Measurements from ENCODE around the gene PI16. TPM values are rescaled to one million over a fixed set of nuclear protein-coding genes. Genes with fewer than 3 reads are reported as not detected.

Gene PI16
- total and polyA plus RNA-seq, 7 experiments from 2014 or later: 1.2 to 10.6 (median 2.4) TPM

GRCh38 chr6:36956446-36956820, 1.9 kb downstream of the PI16 start:
- Histone ChIP-seq H3K36me3 (ENCODE audit: control insufficient read depth in 2 of 3, insufficient read depth in 3 of 3, low read length in 3 of 3) (no peaks in the 10 kb centered on the region), H3K9me3 (ENCODE audit: control insufficient read depth in 2 of 3, low read length in 3 of 3) (no peaks in the 10 kb centered on the region), H3K27me3 (ENCODE audit: control insufficient read depth in 2 of 2, insufficient read depth in 2 of 2, low read length in 2 of 2) (no peaks in the 10 kb centered on the region), H3K4me1 (ENCODE audit: control insufficient read depth in 2 of 2, insufficient read depth in 2 of 2, low read length in 2 of 2) (peaks cover 23 to 35% of the 10 kb centered on the region in 2 donors), H3K27ac (ENCODE audit: low read depth, low read length) (peak overlapping the region; percentile 23), H3K4me3 (ENCODE audit: low read length) (no peak overlapping the region)
- intact Hi-C loops (cut with micrococcal nuclease): no loop called here
- Mint-ChIP-seq H3K36me3 (no peaks in the 10 kb centered on the region), H3K4me1 (peaks cover 33 to 60% (median 46%) of the 10 kb centered on the region in 7 donors), H3K4me3 (peak overlapping the region in 7 of 10 donors; percentile 68 to 90 (median 80)), H3K27ac (peak overlapping the region in 7 of 9 donors; percentile 60 to 91 (median 78)), H3K9me3 (no peaks in the 10 kb centered on the region), H3K27me3 (peaks cover 0 to 8% (median 4%) of the 10 kb centered on the region in 5 donors)
- ATAC-seq: no peak
- DNase-seq: no peak
- ChIA-PET POLR2A (interaction anchor here (1.0 to 1.8 kb wide), 4 partner anchors 8 to 30 kb away, joined by 4 to 8 read pairs (median 6); partner anchors contain the start of gene MTCH1), CTCF (interaction anchor here (2.1 kb wide), 1 partner anchor 30 kb away, joined by 4 read pairs; the partner anchor contains the start of gene MTCH1)

- Histone ChIP-seq H3K27me3 (ENCODE audit: control insufficient read depth in 2 of 2, insufficient read depth in 2 of 2, low read length in 2 of 2) (no peaks in the 10 kb centered on the region), H3K9me3 (ENCODE audit: control insufficient read depth in 2 of 3, low read length in 3 of 3) (no peaks in the 10 kb centered on the region), H3K4me1 (ENCODE audit: control insufficient read depth in 2 of 2, insufficient read depth in 2 of 2, low read length in 2 of 2) (peaks cover 23 to 36% of the 10 kb centered on the region in 2 donors), H3K36me3 (ENCODE audit: control insufficient read depth in 2 of 3, insufficient read depth in 3 of 3, low read length in 3 of 3) (no peaks in the 10 kb centered on the region), H3K27ac (ENCODE audit: low read depth, low read length) (no peak overlapping the region), H3K4me3 (ENCODE audit: low read length) (no peak overlapping the region)
- peaks cover 0 to 7% (median 4%) of the 10 kb centered on the region in 5 donors for H3K27me3 Mint-ChIP-seq
- ChIA-PET POLR2A (no interaction called here), CTCF (no interaction called here)
- H3K4me1 Mint-ChIP-seq: peaks cover 37 to 68% (median 50%) of the 10 kb centered on the region in 7 donors
- no peaks in the 10 kb centered on the region for H3K9me3 Mint-ChIP-seq
- ATAC-seq: no peak
- no peak for DNase-seq
- intact Hi-C loops (cut with micrococcal nuclease): no loop called here
- no peaks in the 10 kb centered on the region for H3K36me3 Mint-ChIP-seq
- H3K4me3 Mint-ChIP-seq: peak overlapping the region in 1 of 10 donors; percentile 88
- H3K27ac Mint-ChIP-seq: peak overlapping the region in 3 of 9 donors; percentile 14 to 54 (median 30)
Measured at GRCh38 chr6:36957773-36958271, 3.3 kb downstream of the PI16 start.

- Mint-ChIP-seq H3K27me3 (peaks cover 0 to 6% (median 0%) of the 10 kb centered on the region in 5 donors), H3K4me1 (peaks cover 40 to 69% (median 55%) of the 10 kb centered on the region in 7 donors), H3K9me3 (no peaks in the 10 kb centered on the region), H3K36me3 (no peaks in the 10 kb centered on the region), H3K4me3 (no peak overlapping the region), H3K27ac (peak overlapping the region in 2 of 9 donors; percentile 33 to 71)
- no peaks in the 10 kb centered on the region for H3K27me3 ChIP-seq (ENCODE audit: control insufficient read depth in 2 of 2, insufficient read depth in 2 of 2, low read length in 2 of 2)
- H3K36me3 ChIP-seq (ENCODE audit: control insufficient read depth in 2 of 3, insufficient read depth in 3 of 3, low read length in 3 of 3): no peaks in the 10 kb centered on the region
- H3K27ac ChIP-seq (ENCODE audit: low read depth, low read length): no peak overlapping the region
- H3K4me3 ChIP-seq (ENCODE audit: low read length): no peak overlapping the region
- POLR2A ChIA-PET: no interaction called here
- ATAC-seq: no peak
- intact Hi-C loops (cut with micrococcal nuclease): no loop called here
- H3K9me3 ChIP-seq (ENCODE audit: control insufficient read depth in 2 of 3, low read length in 3 of 3): no peaks in the 10 kb centered on the region
- CTCF ChIA-PET: interaction anchor here (0.6 to 0.7 kb wide), 2 partner anchors 18 to 1283 kb away, joined by 3 read pairs; no protein-coding TSS in a partner anchor
- no peak for DNase-seq
- H3K4me1 ChIP-seq (ENCODE audit: control insufficient read depth in 2 of 2, insufficient read depth in 2 of 2, low read length in 2 of 2): peaks cover 30 to 41% of the 10 kb centered on the region in 2 donors
Measured at GRCh38 chr6:36958775-36959554, 4.4 kb downstream of the PI16 start.

GRCh38 chr6:36959555-36960250, 5.2 kb downstream of the PI16 start:
- Histone ChIP-seq H3K4me3 (ENCODE audit: low read length) (no peak overlapping the region), H3K4me1 (ENCODE audit: control insufficient read depth in 2 of 2, insufficient read depth in 2 of 2, low read length in 2 of 2) (peaks cover 28 to 41% of the 10 kb centered on the region in 2 donors), H3K36me3 (ENCODE audit: control insufficient read depth in 2 of 3, insufficient read depth in 3 of 3, low read length in 3 of 3) (no peaks in the 10 kb centered on the region), H3K27me3 (ENCODE audit: control insufficient read depth in 2 of 2, insufficient read depth in 2 of 2, low read length in 2 of 2) (no peaks in the 10 kb centered on the region), H3K9me3 (ENCODE audit: control insufficient read depth in 2 of 3, low read length in 3 of 3) (no peaks in the 10 kb centered on the region), H3K27ac (ENCODE audit: low read depth, low read length) (no peak overlapping the region)
- Mint-ChIP-seq H3K4me3 (peak overlapping the region in 1 of 10 donors; percentile 2), H3K9me3 (no peaks in the 10 kb centered on the region), H3K4me1 (peaks cover 36 to 68% (median 51%) of the 10 kb centered on the region in 7 donors), H3K36me3 (no peaks in the 10 kb centered on the region), H3K27me3 (peaks cover 0 to 6% (median 0%) of the 10 kb centered on the region in 5 donors), H3K27ac (peak overlapping the region in 7 of 9 donors; percentile 2 to 84 (median 68))
- ChIA-PET CTCF (no interaction called here), POLR2A (no interaction called here)
- ATAC-seq (no peak), DNase-seq (no peak)
- intact Hi-C loops (cut with micrococcal nuclease): no loop called here

GRCh38 chr6:36961441-36962435, 7.2 kb downstream of the PI16 start:
- H3K4me3 Mint-ChIP-seq: peak overlapping the region in 3 of 10 donors; percentile 16 to 47 (median 32)
- Histone ChIP-seq H3K36me3 (ENCODE audit: control insufficient read depth in 2 of 3, insufficient read depth in 3 of 3, low read length in 3 of 3) (no peaks in the 10 kb centered on the region), H3K4me3 (ENCODE audit: low read length) (no peak overlapping the region), H3K9me3 (ENCODE audit: control insufficient read depth in 2 of 3, low read length in 3 of 3) (no peaks in the 10 kb centered on the region), H3K27me3 (ENCODE audit: control insufficient read depth in 2 of 2, insufficient read depth in 2 of 2, low read length in 2 of 2) (no peaks in the 10 kb centered on the region), H3K4me1 (ENCODE audit: control insufficient read depth in 2 of 2, insufficient read depth in 2 of 2, low read length in 2 of 2) (peaks cover 19 to 24% of the 10 kb centered on the region in 2 donors), H3K27ac (ENCODE audit: low read depth, low read length) (no peak overlapping the region)
- ChIA-PET POLR2A (no interaction called here), CTCF (interaction anchor here (0.6 kb wide), 1 partner anchor 477 kb away, joined by 5 read pairs; no protein-coding TSS in a partner anchor)
- peak overlapping the region in 8 of 9 donors; percentile 3 to 94 (median 82) for H3K27ac Mint-ChIP-seq
- peaks cover 27 to 63% (median 41%) of the 10 kb centered on the region in 7 donors for H3K4me1 Mint-ChIP-seq
- no peaks in the 10 kb centered on the region for H3K27me3 Mint-ChIP-seq
- peaks cover 0 to 7% (median 0%) of the 10 kb centered on the region in 5 donors for H3K36me3 Mint-ChIP-seq
- intact Hi-C loops (cut with micrococcal nuclease): loop anchor here in 1 of 2 donors (2.0 kb wide), 2 partner anchors 23 to 49 kb away; no protein-coding TSS in a partner anchor
- H3K9me3 Mint-ChIP-seq: no peaks in the 10 kb centered on the region
- no peak for DNase-seq
- ATAC-seq: no peak

Data from naive thymus-derived CD4-positive, alpha-beta T cell (primary cell).